CD4-positive, alpha-beta T cell treated with Interleukin-10 for 1 hour (primary cell): ENCODE data around the gene XIRP2.
"Not testable (repeated sequence)": the region's sequence is repeated elsewhere in the genome, so short reads cannot be mapped to it uniquely, and the experiment has no call there.

Experiments used
- DNase-seq: peaks from one replicate; pipeline ENCODE4 v3.0.0-alpha.2; 2020

The XIRP2 gene

DNA sequence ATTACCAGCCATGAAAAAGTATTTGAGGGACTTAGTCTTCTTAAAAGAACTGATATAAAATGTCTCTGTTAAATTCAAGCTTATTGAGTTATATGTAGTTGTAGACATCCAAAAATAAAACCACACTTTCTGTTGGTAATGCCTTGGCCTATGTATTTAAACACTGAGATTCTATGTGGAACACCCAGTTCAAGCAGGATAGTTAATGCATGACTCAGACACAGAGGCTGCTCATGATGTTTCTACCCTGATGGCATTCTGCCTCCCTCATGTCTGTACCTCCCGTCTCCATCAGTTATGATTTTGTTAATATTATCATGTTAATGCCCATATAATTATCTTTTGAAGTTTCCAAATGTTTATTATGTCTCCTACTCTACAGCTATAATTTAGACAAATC, 164.5 kb downstream of the XIRP2 start:
- DNase-seq = no peak

DNA sequence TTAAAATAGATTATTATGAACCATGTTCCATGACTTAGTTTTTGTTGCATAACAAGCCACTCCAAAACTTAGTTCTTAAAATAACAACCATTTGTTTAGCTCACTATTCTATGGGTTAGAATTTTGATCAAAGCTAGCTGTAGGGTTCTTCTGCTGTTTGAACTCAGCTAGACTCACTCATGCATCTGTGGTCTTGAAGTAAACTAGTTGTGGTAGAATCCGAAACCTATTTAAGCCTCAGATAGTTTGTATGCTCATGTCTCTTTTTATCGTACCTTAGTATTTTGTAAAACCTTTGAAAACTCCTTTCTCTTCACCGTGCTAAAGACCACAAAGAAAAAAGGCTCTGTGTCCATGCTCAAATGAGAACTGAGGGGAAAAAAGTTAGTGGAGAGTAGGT, 166.6 kb downstream of the XIRP2 start:
- no peak for DNase-seq

DNA sequence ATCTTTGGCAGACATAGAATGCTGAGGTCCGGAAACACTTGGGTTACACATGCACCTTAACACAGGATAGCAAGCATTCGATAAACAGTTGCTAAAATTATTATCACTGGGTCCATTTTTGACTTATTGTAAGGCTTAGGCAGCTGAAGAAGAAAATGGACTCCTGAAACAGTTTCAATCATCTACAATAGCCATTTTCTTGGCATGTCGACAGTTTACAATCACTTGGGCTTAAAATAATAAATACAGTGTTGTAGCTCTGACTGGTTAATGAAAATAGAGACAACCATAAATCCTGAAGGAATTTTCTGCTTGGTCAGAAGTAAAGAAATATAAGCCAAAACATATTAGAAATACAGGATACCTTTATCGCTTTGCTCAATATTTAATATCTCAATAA, 169.2 kb downstream of the XIRP2 start:
- no peak for DNase-seq

DNA sequence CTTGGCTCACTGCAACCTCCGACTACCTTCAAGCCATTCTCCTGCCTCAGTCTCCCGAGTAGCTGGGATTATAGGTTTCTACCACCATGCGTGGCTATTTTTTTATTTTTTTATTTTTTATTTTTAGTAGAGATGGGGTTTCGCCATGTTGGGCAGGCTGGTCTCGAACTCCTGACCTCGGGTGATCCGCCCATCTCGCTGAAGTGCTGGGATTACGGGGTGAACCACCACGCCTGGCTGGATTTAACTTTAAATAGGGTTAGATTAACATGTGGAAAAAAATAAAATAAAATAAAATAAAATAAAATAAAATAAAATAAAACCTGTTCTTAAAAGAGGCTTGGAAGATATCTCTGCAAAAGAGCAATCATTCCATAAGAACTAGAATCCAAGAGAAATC, 170.9 kb downstream of the XIRP2 start:
- no peak for DNase-seq

DNA sequence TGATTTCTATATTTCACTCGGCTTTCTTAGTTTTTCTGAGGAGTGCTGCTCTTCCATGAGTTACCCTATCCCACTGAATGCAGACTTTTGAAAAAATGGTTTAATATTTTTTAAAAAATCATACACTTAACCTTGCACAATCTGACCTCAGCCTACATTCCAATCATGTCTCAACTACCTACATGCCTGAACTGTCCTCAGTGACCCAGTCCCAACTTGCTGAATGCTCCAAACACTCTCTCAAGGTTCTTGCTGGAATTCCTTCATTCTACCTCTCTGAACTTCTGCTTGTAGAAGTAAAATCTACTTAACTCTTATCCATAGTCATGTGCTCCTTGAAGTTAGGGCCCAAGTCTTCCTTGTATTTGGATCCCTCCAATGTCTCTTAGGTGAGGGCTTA, 181.6 kb downstream of the XIRP2 start:
- DNase-seq = no peak

DNA sequence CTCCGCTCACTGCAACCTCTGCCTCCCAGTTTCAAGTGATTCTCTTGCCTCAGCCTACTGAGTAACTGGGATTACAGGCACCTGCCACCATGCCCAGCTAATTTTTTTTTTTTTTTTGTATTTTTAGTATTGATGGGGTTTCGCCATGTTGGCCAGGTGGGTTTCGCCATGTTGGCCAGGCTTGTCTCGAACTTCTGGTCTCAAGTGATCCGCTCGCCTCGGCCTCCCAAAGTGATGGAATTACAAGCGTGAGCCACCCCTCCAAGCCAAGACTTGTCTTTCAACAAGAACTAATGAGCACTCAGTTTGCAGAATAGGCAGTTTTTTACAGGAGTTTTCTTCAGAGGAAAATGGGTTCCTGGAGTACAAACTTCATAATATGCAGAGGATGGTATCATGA, 187.4 kb downstream of the XIRP2 start:
- not testable (repeated sequence) for DNase-seq

DNA sequence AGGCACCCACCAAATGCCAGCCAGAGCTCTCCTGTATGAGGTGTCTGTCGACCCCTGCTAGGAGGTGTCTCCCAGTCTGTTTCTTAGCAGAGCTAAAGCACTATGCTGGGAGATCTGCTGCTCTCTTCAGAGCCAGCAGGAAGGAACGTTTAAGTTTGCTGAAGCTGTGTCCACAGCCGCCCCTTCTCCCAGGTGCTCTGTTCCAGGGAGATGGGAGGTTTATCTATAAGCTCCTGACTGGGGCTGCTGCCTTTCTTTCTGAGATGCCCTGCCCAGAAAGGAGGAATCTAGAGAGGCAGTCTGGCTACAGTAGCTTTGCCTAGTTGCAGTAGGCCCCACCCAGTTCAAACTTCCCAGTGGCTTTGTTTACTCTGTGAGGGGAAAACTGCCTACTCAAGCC, 210.7 kb downstream of the XIRP2 start:
- not testable (repeated sequence) for DNase-seq

DNA sequence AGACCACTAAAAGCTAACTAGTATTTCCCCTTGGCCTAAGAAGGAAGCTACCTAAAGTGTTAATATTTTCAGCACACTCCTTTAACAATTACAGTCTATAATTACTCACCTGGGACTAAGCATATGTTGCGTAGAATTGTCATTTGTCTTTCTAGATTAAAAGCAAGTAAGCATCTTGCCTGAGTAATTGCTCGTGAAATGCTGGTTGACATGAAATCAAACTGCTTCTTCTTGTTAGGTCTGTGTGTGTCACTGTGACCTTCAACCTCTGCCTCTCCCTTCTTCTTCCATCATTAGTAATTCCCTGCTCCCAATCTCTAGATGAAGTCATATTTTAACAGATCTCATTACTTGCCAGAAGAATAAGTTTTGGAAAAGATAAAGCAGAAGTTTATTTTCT, 212.2 kb downstream of the XIRP2 start:
- no peak for DNase-seq

DNA sequence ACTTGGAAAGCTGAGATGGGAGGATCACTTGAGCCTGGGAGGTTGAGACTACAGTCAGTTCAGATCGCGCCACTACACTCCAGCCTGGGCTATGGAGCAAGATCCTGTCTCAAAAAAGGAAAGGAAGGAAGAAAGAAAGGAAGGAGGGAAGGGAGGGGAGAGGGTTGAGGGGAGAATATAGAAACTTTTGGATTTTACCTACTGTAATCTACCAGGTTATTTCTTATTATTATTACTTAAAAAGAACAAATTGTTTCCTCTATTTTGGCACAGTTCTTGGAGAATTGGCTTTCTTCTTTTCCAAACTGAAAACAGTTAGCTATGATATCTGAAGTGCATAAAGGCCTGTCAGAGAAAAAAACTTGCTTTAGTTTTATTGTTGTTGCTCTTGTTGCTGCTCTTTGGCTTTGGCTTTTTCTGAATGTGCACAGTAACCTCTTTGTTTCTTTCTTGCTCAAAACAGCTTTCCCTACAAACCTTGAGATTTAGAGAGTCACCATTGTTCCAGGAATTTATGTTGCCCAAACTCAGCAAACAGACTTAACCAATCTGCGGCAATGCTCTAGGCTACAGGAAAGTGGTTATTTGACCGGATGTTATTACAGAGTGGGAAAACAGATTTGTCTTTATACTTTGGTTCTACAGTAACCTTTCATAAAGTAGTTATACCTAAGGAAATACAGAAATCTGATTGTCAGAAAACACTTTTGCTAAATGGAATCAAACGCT, 214.9 kb downstream of the XIRP2 start:
- DNase-seq = no peak

DNA sequence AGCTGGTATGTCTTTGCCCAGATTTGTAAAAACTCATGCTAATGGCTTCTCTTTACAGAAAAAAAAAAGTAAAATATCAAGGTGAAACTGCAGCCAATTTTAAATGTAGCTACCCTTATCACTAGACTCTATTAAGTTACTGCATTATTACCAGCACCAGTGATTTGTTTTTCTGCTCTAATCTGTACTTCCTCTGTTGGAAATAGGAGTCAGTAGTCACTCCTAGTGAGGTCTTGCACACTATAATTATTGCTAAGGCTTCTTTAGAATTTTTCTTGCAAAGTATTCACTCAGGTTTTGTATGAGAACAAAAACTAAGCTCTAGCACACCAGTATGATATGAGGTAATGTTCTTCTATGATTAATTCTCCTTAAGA, 215.5 kb downstream of the XIRP2 start:
- no peak for DNase-seq

DNA sequence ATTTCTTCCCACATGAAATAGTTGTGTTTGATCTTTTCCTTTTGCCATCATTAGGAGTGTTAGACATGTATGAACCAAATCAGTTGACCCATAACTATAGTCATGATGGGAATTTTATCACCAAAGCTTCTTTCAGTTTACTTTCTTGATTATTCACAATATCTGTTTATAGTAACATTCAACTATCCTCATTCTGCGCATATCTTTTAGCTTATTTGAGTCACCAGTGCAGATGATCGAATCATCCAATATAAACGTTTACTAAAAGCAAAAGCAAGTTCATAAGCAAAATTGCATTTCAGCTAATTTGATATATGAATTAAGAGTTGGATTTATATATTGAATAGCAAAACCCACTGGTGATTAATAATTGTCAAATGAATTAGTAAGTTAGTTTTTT, 216.4 kb downstream of the XIRP2 start:
- DNase-seq = no peak

DNA sequence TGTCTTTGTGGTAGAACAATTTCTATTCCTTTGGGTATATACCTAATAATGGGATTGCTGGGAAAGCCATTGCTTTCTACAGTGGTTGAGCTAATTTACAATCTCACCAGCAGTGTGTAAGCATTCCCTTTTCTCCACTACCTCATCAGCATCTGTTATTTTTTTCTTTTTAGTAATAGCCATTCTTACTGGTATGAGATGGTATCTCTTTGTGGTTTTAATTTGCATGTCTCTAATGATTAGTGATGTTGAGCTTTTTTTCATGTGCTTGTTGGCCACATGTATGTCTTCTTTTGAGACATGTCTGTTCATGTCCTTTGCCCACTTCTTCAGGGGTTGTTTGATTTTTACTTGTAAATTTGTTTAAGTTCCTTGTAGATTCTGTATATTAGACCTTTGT, 221.4 kb downstream of the XIRP2 start:
- not testable (repeated sequence) for DNase-seq

DNA sequence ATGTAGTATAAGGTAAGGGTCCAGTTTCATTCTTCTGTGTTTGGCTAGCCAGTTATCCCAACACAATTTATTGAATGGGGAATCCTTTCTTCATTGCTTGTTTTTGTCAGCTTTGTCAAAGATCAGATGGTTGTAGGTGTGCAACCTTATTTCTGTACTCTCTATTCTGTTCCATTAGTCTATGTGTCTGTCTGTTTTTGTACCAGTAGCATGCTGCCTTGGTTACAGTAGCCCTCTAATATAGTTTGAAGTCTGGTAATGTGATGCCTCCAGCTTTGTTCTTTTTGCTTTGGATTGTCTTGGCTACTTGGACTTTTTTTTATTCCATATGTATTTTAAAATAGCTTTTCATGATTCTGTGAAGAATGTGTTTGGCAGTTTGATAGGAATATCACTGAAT, 222.1 kb downstream of the XIRP2 start:
- no peak for DNase-seq

DNA sequence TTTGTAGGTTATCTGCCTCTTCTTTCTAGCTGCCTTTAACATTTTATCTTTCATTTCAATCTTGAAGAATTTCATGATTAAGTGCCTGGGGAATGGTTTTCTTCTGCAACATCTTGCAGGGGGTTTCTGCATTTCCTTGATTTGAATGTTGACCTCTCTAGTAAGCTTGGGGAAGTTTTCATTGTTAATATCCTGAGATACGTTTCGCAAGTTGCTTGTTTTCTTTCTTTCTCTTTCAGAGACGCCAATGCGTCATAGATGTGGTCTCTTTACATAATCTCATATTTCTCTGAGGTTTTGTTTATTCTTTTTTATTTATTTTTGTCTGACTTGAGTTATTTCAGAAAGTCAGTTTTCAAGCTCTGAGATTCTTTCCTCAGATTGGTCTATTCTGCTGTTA, 225.7 kb downstream of the XIRP2 start:
- no peak for DNase-seq

DNA sequence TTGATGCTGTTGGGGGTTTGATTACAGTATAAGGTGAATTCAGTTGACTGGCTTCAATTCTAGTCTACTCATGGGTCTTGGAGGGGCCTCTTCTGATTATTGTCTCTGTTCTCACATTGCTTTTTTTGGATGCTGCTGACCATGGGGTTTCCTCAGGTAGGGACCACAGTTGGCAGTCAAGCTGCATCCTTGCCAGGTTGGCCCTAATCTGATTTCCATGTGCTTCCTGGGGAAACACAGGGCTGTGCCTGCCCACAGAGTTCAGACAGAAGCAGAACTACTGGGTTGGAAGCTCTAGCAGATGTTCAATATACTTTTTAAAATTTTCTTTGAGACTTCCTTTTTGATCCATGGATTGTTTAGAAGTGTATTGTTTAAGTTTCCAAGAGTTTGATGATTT, 227.3 kb downstream of the XIRP2 start:
- no peak for DNase-seq

DNA sequence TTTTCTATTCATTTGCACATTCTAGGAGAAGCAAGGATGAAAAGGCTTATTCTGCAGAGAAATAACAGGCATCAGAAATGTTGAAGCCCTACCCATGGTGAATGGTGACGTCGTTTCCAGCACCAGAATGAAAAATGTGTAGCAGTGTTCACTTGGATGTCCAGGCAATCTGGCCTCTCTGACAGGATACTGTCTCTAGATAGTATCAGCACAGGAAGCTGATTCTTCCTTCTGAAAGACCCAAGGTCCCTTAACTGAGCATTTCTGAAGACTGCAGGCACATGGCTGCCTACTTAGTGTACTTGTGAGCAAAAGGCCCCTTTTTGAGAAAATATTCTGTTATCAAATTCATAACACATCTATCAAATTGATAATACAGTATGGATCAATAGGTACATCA, 234.1 kb downstream of the XIRP2 start:
- no peak for DNase-seq

DNA sequence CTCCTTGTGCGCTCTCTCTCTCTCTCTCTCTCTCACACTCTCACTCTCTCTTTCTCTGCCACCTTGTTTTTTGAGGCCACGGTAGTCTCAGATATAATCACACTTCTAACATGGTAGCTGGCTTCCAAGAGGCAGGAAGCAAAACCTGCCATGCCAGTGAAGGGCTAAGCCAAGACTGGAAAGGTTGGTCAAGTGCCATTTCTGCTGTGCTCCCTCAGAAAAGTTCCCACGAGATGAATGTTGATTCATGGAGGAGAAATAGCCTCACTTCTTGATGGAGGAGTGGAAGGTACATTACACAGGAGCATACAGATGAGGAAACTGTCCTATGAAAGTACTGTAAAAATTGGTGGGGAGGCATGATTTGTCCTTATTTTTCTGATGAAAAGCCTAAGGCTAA, 237.9 kb downstream of the XIRP2 start:
- no peak for DNase-seq

DNA sequence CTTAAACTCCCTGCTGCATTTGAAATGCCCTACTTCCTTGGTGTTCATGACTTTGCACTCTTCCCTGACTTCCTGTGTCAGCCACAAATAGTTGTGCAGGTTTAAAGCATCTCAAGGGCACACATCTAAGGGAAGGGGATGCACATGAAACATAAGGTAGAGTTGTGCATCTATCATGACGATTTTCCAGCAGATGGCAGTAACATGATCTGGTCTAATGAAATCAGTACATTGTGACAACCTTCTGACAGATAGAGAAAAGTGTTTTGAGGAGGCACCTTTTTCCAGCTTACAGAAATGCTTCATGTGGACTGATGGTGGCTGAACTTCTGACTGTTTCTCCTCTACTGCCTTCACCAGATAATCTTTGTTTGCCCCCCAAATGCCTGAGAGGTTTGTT, 238.9 kb downstream of the XIRP2 start:
- no peak for DNase-seq

DNA sequence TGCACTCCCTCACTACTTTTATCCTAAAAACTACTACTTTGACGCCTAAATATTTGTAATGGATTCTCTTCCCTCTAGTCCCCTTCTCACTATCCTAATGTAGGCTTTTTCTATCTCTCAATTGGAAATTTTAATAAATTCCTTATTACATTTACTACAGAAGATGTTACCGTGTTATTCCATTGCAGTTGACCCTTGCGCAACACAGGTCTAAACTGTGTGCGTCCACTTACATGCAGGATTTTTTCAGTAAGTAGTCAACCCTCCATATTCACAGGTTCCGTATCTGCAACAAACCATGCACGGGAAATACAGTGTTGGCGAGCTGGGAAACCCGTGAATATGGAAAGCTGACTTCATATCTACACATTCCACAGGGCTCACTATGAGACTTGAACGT, 239.8 kb downstream of the XIRP2 start:
- no peak for DNase-seq

DNA sequence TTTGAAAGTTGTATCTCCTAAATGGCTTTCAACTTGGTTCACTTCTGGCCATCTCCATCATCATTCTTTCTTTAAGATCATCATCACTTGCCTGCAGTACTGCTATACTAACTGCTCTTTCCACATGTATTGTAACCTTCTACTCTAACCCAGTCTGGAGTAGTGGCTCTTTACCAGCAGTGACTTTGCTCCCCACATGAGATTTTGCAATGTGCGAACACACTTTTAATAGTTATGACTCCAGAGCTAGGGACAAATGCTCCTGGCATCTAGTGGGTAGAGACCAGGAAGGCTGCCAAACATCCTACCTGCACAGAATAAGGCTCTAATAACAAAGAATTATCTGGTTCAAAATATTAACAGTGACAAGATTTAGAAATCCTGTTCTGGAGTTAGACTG, 243.8 kb downstream of the XIRP2 start:
- no peak for DNase-seq

DNA sequence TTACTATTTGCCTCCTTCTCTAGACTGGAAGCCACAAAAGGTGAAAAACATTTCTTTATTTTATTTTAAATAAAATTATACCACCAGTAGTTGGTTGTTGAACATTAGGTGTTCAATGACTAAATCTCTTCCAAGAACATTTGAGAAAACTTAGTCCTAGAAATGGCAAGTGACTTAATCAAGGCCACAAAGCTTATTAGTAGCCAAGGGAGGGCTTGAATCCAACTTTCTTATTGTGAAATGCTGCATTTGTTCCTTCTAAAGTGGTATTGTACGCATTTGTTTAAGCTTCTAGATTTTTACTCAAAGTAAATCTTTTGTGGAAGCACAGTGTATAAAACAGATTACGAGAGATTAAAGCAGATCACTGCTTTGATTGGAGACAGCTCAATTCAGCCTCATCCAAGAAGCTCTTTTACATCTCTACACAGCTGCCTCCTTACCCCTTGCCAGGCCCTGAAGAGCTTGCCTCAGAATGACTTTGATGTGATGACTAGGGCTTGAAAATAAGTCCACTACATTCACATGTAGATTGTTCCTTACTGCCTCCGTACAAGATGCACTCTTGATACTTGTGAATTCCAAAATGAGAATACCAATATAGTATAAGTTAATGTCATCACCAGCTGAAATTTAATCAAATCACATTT, 244.8 kb downstream of the XIRP2 start:
- no peak for DNase-seq

DNA sequence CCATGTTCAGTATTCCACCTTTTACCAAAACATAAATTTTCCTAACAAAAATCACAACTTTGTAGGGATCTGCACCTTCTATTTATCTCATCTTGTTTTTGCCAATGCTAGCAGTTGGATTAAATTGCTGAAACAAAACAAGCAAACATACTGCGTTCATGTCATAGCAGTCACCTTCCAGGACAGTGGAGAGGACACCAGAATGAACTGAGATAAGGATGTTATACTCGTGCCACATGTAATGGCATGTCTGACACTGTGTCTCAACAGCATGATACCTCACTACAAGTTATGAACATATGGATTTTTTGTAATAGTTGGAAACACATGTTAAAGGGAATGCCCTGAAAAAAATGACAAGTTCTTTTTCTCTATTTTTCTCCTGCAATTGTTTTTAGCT, 245.3 kb downstream of the XIRP2 start:
- DNase-seq = no peak

DNA sequence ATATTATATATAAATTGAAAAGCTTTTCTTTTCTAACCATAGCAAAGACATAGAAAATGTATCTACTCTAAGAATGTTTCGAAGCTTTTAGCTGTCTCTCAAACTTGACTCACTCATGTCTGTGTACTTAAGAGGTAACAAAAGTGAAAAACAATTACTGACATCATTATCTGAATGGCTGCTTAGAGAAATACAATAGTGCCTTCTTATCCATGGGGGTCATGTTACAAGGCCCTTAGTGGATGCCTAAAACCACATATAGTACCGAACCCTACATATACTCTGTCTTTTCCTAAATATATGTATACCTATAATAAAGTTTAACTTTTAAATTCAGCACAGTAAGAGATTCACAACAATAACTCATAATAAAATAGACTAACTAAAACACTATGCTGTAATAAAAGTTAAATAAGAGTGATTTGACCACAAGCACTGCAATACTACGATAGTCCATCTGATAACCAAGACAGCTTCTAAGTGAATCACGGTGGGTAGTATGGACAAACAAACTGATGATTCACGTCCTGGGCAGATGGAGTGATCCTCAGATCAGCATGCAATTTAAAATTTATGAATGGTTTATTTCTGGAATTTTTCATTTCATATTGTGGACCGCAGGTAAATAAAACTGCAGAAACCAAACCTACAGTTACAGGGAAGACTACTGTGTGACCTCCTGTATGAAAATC, 246.2 kb downstream of the XIRP2 start:
- DNase-seq = no peak

DNA sequence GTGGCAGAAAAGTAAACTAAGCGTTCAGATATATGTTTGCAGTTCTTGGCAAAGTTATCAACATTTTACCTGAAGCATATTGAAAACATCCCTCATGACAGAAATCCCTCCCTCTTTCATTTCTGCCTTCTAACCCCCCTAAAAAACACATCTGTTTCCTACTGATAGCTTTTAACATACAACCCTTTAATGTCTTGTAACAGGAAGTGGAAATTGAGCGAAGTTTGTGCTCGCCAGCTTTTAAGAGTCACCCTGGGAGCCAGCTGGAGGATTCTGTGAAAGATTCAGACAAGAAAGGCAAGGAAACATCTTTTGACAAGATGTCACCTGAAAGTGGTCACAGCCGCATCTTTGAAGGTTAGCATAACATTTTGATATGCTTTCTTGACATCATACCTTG, 247.4 kb downstream of the XIRP2 start:
- no peak for DNase-seq
